ENCODE data around the gene SLC35E1.

DNA sequence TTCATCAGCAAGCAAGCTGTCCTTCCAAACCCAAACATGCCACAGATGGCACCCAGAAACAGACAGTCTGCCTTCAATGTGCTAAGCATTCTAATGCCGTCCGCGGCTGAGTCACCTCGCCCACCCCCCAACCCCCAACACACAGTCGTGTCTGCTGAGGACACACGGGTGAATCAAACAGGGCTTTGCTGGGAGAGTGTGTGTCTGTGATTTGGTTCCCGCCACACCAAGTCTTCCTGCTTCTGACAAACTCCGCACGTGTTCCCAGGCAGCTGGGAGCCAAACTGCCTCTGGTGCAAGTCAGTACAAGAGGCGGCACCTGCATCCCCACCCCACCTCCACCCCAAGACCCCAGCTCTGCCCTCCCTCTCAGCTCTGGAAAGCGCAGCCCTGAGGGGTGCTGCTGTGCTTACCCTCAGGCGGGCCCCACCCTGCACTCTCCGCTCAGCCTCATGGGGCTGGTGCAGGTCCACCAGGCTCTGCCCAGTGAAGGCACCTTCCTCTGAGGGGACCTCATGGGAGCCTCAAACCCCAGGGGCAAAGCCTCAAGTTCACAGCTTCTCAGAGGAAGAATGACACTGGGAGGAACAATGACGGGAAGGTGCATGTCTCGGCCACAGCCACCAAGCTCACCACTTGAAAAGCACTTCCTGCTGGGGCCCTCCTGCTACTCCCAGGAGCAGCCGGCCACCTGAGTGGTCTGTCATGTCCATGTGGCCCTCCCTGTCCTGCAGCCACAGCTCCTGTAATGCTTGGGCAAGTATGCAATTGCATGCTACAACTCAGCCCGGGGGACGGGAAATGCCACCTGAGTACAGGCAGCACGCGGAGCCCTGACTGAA is 15.0 kb upstream of the SLC35E1 start:
- TF ChIP-seq, protein P1, sequence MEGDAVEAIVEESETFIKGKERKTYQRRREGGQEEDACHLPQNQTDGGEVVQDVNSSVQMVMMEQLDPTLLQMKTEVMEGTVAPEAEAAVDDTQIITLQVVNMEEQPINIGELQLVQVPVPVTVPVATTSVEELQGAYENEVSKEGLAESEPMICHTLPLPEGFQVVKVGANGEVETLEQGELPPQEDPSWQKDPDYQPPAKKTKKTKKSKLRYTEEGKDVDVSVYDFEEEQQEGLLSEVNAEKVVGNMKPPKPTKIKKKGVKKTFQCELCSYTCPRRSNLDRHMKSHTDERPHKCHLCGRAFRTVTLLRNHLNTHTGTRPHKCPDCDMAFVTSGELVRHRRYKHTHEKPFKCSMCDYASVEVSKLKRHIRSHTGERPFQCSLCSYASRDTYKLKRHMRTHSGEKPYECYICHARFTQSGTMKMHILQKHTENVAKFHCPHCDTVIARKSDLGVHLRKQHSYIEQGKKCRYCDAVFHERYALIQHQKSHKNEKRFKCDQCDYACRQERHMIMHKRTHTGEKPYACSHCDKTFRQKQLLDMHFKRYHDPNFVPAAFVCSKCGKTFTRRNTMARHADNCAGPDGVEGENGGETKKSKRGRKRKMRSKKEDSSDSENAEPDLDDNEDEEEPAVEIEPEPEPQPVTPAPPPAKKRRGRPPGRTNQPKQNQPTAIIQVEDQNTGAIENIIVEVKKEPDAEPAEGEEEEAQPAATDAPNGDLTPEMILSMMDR (IDR thresholded peaks at IDR 0.05): no peak
- no peak for TF ChIP-seq POLR2A (IDR thresholded peaks at IDR 0.05)
